SU-DHL-6 (cell line): Measurements from ENCODE around the gene SNRNP70.

Experiments used
- H2AFZ ChIP-seq: fragments of 200-600 bp; sonication (generic); 2 replicates; pipeline ENCODE4 v1.6.1; 2014; ENCODE audit warnings: low read depth, mild to moderate bottlenecking, moderate library complexity, mixed read lengths, antibody characterized with exemption, low read length; ENCODE audit not compliant: severe bottlenecking
- H3F3A ChIP-seq: fragments of 200-600 bp; shearing (Covaris generic); 2 replicates; pipeline ENCODE4 v1.6.0; 2016; ENCODE audit warnings: antibody characterized with exemption, mild to moderate bottlenecking; ENCODE audit not compliant: insufficient read depth
- H3K27ac ChIP-seq: fragments of 200-600 bp; sonication (generic); 2 replicates; pipeline ENCODE4 v1.5.1; 2016; ENCODE audit warnings: low read depth, mild to moderate bottlenecking, low read length, moderate library complexity, mixed read lengths
- H3K27me3 ChIP-seq: fragments of 200-600 bp; sonication (generic), shearing (Covaris generic); 2 replicates; pipeline ENCODE4 v1.6.0; 2014; ENCODE audit warnings: mild to moderate bottlenecking, low read length
- H3K36me3 ChIP-seq: fragments of 200-600 bp; sonication (generic); 2 replicates; pipeline ENCODE4 v1.6.1; 2014; ENCODE audit warnings: mild to moderate bottlenecking, low read length, mixed read lengths
- H3K4me2 ChIP-seq: fragments of 300-600, 200-600 bp; shearing (Covaris generic), sonication (generic); 2 replicates; pipeline ENCODE4 v1.6.0; 2014; ENCODE audit warnings: low read length, low read depth, mild to moderate bottlenecking; ENCODE audit not compliant: poor library complexity, severe bottlenecking
- H3K4me3 ChIP-seq: fragments of 200-600 bp; sonication (generic); 2 replicates; pipeline ENCODE4 v1.5.1; 2014; ENCODE audit warnings: antibody characterized with exemption, low read length, mild to moderate bottlenecking, mixed read lengths; ENCODE audit not compliant: insufficient read depth, poor library complexity, severe bottlenecking
- H3K79me2 ChIP-seq: fragments of 200-600 bp; sonication (generic); 2 replicates; pipeline ENCODE4 v1.6.1; 2014; ENCODE audit warnings: mild to moderate bottlenecking, low read length, moderate library complexity; ENCODE audit not compliant: insufficient read depth
- H3K9ac ChIP-seq: fragments of 200-600 bp; sonication (generic); 2 replicates; pipeline ENCODE4 v1.7.0; 2014; ENCODE audit warnings: mild to moderate bottlenecking, low read length
- H3K9me2 ChIP-seq: fragments of 200-600 bp; sonication (generic); replicated peaks from 2 replicates; pipeline ENCODE4 v1.6.1; 2014; ENCODE audit warnings: low read length; ENCODE audit not compliant: insufficient read depth
- H3K9me3 ChIP-seq: fragments of 200-600 bp; sonication (generic); 2 replicates; pipeline ENCODE4 v1.6.1; 2014; ENCODE audit warnings: low read length, mixed read lengths; ENCODE audit not compliant: insufficient read depth
- H4K20me1 ChIP-seq: fragments of 200-600 bp; sonication (generic); 2 replicates; pipeline ENCODE4 v1.6.1; 2014; ENCODE audit warnings: low read depth, mild to moderate bottlenecking, antibody characterized with exemption, low read length, moderate library complexity, mixed read lengths
- CTCF ChIP-seq: fragments of 200-600 bp; sonication (generic); IDR thresholded peaks from one replicate; pipeline ENCODE4 v1.5.1; 2017; ENCODE audit warnings: antibody characterized with exemption, mild to moderate bottlenecking, low read length, moderate library complexity; ENCODE audit not compliant: insufficient read depth, poor library complexity, severe bottlenecking
- EZH2phosphoT487 ChIP-seq: fragments of 200-600 bp; sonication (generic), shearing (Covaris generic); conservative IDR thresholded peaks from 2 replicates; pipeline ENCODE4 v1.6.1; 2018; ENCODE audit warnings: mild to moderate bottlenecking, antibody characterized with exemption, low read length, moderate library complexity, mixed read lengths

The SNRNP70 gene

GRCh38 chr19:49101160-49101559, 15.9 kb downstream of the SNRNP70 start:
- Histone ChIP-seq H3K9me3 (no peaks in the 10 kb centered on the region), H2AFZ (no peak overlapping the region), H3K27me3 (no peaks in the 10 kb centered on the region), H3F3A (peaks cover 7% of the 10 kb centered on the region; the same call in 1 of the 2 replicates), H3K4me2 (no peak overlapping the region), H3K79me2 (peaks cover 13% of the 10 kb centered on the region), H4K20me1 (no peaks in the 10 kb centered on the region), H3K9ac (no peak overlapping the region), H3K36me3 (peaks cover 13% of the 10 kb centered on the region), H3K27ac (no peak overlapping the region), H3K9me2 (no peaks in the 10 kb centered on the region), H3K4me3 (no peak overlapping the region)
- TF ChIP-seq EZH2phosphoT487 (no peak), CTCF (no peak)

DNA sequence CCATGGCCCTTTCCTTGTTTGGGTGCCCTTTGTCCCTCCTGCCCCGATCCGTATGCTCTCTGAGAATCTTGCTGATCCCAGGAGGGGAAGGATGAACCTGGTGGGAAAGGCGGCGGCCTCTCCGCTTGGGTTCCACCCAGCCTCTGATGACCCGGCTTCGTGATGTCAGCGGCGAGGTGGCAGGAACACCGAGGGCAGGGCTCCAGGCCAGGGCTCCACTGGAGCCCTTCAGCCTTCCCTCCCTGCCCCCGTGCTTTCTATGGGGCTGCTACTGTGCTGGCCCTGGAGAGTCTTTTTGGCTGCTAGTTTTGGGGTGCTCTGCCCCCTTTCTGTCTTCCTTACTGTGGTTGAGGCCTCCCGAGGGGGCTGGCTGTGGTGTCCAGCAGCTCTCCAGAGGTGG, 17.1 kb downstream of the SNRNP70 start:
- peaks cover 4% of the 10 kb centered on the region; the same call in 1 of the 2 replicates for H3F3A ChIP-seq
- no peaks in the 10 kb centered on the region for H3K9me2 ChIP-seq
- no peak overlapping the region for H3K9ac ChIP-seq
- TF ChIP-seq CTCF, result no peak
- no peak overlapping the region for H2AFZ ChIP-seq
- H3K27ac ChIP-seq, result no peak overlapping the region
- H3K36me3 ChIP-seq, result peaks cover 16% of the 10 kb centered on the region
- no peaks in the 10 kb centered on the region for H3K27me3 ChIP-seq
- no peak overlapping the region for H3K4me3 ChIP-seq
- no peak overlapping the region for H3K4me2 ChIP-seq
- H3K79me2 ChIP-seq, result peaks cover 13% of the 10 kb centered on the region
- H4K20me1 ChIP-seq, result no peaks in the 10 kb centered on the region; the same call in 1 of the 2 replicates
- no peaks in the 10 kb centered on the region for H3K9me3 ChIP-seq

DNA sequence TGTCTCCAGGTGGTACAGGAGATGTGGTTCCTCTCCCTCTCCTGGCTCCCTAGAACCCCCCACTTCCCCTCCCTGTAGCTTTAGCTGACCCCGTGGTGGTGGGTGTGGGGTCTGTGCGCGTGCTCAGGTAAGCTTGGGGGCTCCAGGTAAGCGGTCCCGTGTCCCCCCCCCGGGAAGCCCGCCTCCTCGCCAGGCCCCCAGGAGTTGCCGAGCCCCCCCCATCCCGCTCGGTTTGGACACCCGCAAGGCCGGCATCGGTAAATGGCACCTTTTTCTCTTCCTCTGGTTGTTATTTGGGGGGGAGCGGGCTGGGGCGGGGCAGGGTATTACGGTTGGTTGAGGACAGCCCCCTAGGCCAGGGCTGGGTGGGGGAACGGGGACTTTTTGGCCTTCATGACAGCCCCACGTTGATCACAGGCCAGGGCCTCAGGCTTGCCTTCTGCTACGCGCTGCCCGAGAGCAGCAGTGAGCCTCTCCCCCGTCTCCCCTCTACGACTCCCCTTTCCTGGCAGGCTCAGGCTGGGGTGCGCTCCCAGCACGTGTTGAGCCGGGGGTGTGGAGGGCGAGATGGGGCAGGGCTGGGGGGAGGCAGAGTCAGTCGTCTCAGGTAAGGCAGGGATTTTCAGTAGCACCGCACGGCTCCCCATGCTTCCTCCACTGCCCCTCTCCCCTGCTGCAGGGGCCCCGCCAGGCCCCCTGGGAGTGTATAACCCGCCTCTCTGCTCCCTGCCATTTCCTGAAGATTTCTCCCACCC, 18.3 kb downstream of the SNRNP70 start:
- H3K36me3 ChIP-seq, result peaks cover 10% of the 10 kb centered on the region
- H3K9ac ChIP-seq, result no peak overlapping the region

More for the DNA sequence above, 18.3 kb downstream of the SNRNP70 start:
- no peak for TF ChIP-seq CTCF
- TF ChIP-seq EZH2phosphoT487, result no peak
- H3F3A ChIP-seq, result no peaks in the 10 kb centered on the region
- no peak overlapping the region for H3K4me3 ChIP-seq
- H3K9me3 ChIP-seq, result no peaks in the 10 kb centered on the region
- no peak overlapping the region for H3K4me2 ChIP-seq
- no peaks in the 10 kb centered on the region for H3K27me3 ChIP-seq
- H2AFZ ChIP-seq, result no peak overlapping the region
- H3K9me2 ChIP-seq, result no peaks in the 10 kb centered on the region
- peaks cover 6% of the 10 kb centered on the region; the same call in 1 of the 2 replicates for H3K79me2 ChIP-seq
- H4K20me1 ChIP-seq, result no peaks in the 10 kb centered on the region; the same call in 1 of the 2 replicates
- H3K27ac ChIP-seq, result no peak overlapping the region
